NCI-H1105 treated with DMSO at 0.1 percent for 48 hours (cell line): ENCODE data around the gene GIMAP2.

ENCODE experiments used
- DNase-seq: peaks from one replicate; lab custom pipeline; 2025; lab: John Stamatoyannopoulos, UW

Gene GIMAP2

GRCh38 chr7:150733482-150734095, 48.1 kb downstream of the GIMAP2 start:
- DNase-seq, result no peak

GRCh38 chr7:150734254-150734653, 48.7 kb downstream of the GIMAP2 start:
- no peak for DNase-seq

GRCh38 chr7:150735596-150736358, 50.3 kb downstream of the GIMAP2 start:
- DNase-seq, result no peak

GRCh38 chr7:150736864-150737263, 51.4 kb downstream of the GIMAP2 start:
- no peak for DNase-seq

- DNase-seq, result no peak
Measured at GRCh38 chr7:150737265-150738055, 52.0 kb downstream of the GIMAP2 start, which contains the start of gene GIMAP5. GIMAP5 (plus strand) TSS chr7:150737418; CDS start chr7:150740885, 3,467 bp downstream.

- DNase-seq, result no peak
Measured at GRCh38 chr7:150738092-150738491, 52.6 kb downstream of the GIMAP2 start.

- DNase-seq, result no peak
Measured at GRCh38 chr7:150738591-150739001, 53.1 kb downstream of the GIMAP2 start.

- no peak for DNase-seq
Measured at GRCh38 chr7:150739033-150739432, 53.5 kb downstream of the GIMAP2 start.

- no peak for DNase-seq
Measured at GRCh38 chr7:150740053-150740452, 54.5 kb downstream of the GIMAP2 start.

GRCh38 chr7:150742286-150742968, 56.9 kb downstream of the GIMAP2 start:
- no peak for DNase-seq
